Suprapubic skin (tissue), 4 donors: ENCODE results near the gene NFE2L1.

Experiments
- CTCF ChIP-seq, 2 donors: fragments of 200-600 bp in 1 of 2; fragments of 450-650 bp in 1 of 2; sonication (generic) in 1 of 2; IDR thresholded peaks; one replicate each; pipeline ENCODE4 v1.5.1; 2016 to 2019; ENCODE audit warnings: antibody characterized with exemption in 2 of 2, mild to moderate bottlenecking in 1 of 2, moderate library complexity in 1 of 2
- EP300 ChIP-seq: sonication (generic); formaldehyde crosslinking; IDR thresholded peaks from one replicate; pipeline ENCODE4 v1.6.1; 2017; ENCODE audit warnings: antibody characterized with exemption
- POLR2A ChIP-seq, 2 donors: fragments of 450-650 bp; IDR thresholded peaks; one replicate each; pipeline ENCODE4 v1.6.1; 2017; ENCODE audit warnings: antibody characterized with exemption in 2 of 2, mild to moderate bottlenecking in 2 of 2, moderate library complexity in 2 of 2
- POLR2AphosphoS5 ChIP-seq, 3 donors: sonication (generic); formaldehyde crosslinking; IDR thresholded peaks; one replicate each; pipeline ENCODE4 v1.6.1; 2017; ENCODE audit warnings: antibody characterized with exemption in 3 of 3

- TF ChIP-seq POLR2A (IDR thresholded peaks at IDR 0.05) (no peak), CTCF (IDR thresholded peaks at IDR 0.05) (no peak), POLR2AphosphoS5 (IDR thresholded peaks at IDR 0.05) (no peak), EP300 (no peak)
Measured at GRCh38 chr17:48004983-48005382, 43.2 kb upstream of the NFE2L1 start.
